PC-9 (cell line): Measurements from ENCODE around the gene TIRAP. TPM values are rescaled to one million over a fixed set of nuclear protein-coding genes. Genes with fewer than 3 reads are reported as not detected.

Experiments
- BruUV-seq: library from RNA; stranded (reverse); fragments of 400-500 nt; replicated peaks from 2 replicates; lab custom pipeline; 2021; lab: Mats Ljungman, UMichigan
- CTCF ChIA-PET: fragments of 300-600 bp; sonication (Branson Sonifier 250); formaldehyde crosslinking; loops from one replicate; lab custom pipeline; 2022; ENCODE audit warnings: antibody characterized with exemption; lab: Charles Lee
- POLR2A ChIA-PET: fragments of 300-600 bp; sonication (Branson Sonifier 250); formaldehyde crosslinking; loops from one replicate; lab custom pipeline; 2022; ENCODE audit warnings: antibody characterized with exemption; ENCODE audit not compliant: unreplicated experiment; lab: Charles Lee
- DNase-seq, 2 experiments: peaks; one replicate each; pipeline versions ENCODE4 v3.0.0 to v3.0.0-alpha.2; 2015 to 2022; ENCODE audit warnings: mixed read lengths in 1 of 2
- H2AFZ ChIP-seq: fragments of 200-600 bp; sonication (generic); 2 replicates; pipeline ENCODE4 v1.8.1; 2017; ENCODE audit warnings: antibody characterized with exemption
- H3F3A ChIP-seq: fragments of 200-600 bp; sonication (generic); 2 replicates; pipeline ENCODE4 v1.8.1; 2017; ENCODE audit warnings: antibody characterized with exemption, mild to moderate bottlenecking, low read depth; ENCODE audit not compliant: insufficient read depth
- H3K27ac ChIP-seq: fragments of 200-600 bp; sonication (generic); 2 replicates; pipeline ENCODE4 v1.6.1; 2016; ENCODE audit warnings: mixed run types
- H3K27me3 ChIP-seq: fragments of 200-600 bp; sonication (generic); 2 replicates; pipeline ENCODE4 v1.6.1; 2016; ENCODE audit warnings: low read depth, mixed run types; ENCODE audit not compliant: insufficient read depth
- H3K36me3 ChIP-seq: fragments of 200-600 bp; sonication (generic); 2 replicates; pipeline ENCODE4 v1.6.1; 2016; ENCODE audit warnings: low read depth, mixed run types
- H3K4me1 ChIP-seq: fragments of 200-600 bp; sonication (generic); replicated peaks from 2 replicates; pipeline ENCODE4 v1.6.1; 2016; ENCODE audit warnings: mixed run types; ENCODE audit not compliant: insufficient read depth
- H3K4me2 ChIP-seq: fragments of 200-600 bp; sonication (generic); 2 replicates; pipeline ENCODE4 v1.6.1; 2017; ENCODE audit warnings: mixed run types
- H3K4me3 ChIP-seq: fragments of 200-600 bp; sonication (generic); 2 replicates; pipeline ENCODE4 v1.6.1; 2016; ENCODE audit warnings: mixed run types
- H3K79me2 ChIP-seq: fragments of 200-600 bp; sonication (generic); 2 replicates; pipeline ENCODE4 v1.6.1; 2017; ENCODE audit warnings: low read depth, mixed run types
- H3K9me2 ChIP-seq: fragments of 200-600 bp; sonication (generic); 2 replicates; pipeline ENCODE4 v1.8.1; 2017; ENCODE audit warnings: mild to moderate bottlenecking; ENCODE audit not compliant: insufficient read depth
- H3K9me3 ChIP-seq: fragments of 200-600 bp; sonication (generic); 2 replicates; pipeline ENCODE4 v1.8.1; 2016; ENCODE audit warnings: low read depth; ENCODE audit not compliant: insufficient read depth
- H4K20me1 ChIP-seq: fragments of 200-600 bp; sonication (generic); 2 replicates; pipeline ENCODE4 v1.8.1; 2017; ENCODE audit not compliant: insufficient read depth
- EZH2 ChIP-seq: fragments of 200-600 bp; sonication (generic); IDR thresholded peaks from 2 replicates; pipeline ENCODE4 v1.8.0; 2017; ENCODE audit warnings: antibody characterized with exemption, low read depth
- intact Hi-C: fragments of 100-400 bp; cut with micrococcal nuclease; formaldehyde crosslinking; loops from one replicate; pipeline ENCODE4 v1.10.0; 2022; ENCODE audit not compliant: unreplicated experiment
- total RNA-seq: library from RNA; stranded (reverse); gene quantifications from 2 replicates; pipeline ENCODE4 v1.2.3, GENCODE V29; 2021
- TF ChIP-seq, protein P1 (sequence below): fragments of 200-600 bp; sonication (generic); conservative IDR thresholded peaks from 2 replicates; pipeline ENCODE4 v1.6.1; 2017; ENCODE audit warnings: mixed run types, antibody characterized with exemption, mild to moderate bottlenecking, moderate library complexity

TIRAP gene
- total RNA-seq, 1 experiment from 2014 or later: 12.7 TPM

DNA sequence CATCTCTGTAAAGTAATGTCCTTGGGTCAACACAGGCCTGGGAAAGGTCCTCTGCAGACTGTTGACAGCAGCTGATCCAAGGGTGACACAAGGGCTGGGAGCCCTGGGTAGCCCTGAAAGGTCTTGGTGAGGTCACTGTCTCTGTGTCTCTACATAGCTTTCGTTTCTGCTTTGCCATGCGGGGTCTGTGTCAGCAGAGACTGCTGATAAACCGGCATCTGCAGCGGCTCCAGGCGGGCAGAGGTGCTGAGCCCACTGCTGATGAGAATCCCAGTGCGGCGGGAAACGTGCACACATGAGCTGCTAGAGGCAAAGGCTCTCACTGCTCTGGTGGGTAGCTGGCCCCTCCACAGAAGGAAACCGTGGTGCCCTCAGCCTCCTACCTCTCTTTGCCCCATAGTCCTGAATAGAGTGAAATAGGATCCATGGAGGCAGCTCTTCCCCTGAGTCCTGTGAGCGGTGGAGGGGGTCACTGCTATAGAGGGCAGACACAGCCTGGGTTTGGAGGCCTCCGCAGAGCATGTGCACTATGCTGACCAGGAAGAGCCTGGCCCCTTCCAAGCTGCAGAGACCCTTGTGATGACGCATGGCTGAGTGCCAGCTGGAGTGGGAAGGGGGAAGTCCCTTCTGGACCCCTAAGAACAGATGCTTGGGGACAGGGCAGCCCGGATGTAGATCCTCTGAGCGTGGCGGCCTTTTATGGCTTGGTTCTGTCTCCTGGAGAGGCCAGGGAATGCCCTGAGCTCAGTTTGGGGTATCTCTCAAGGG, 54.8 kb downstream of the TIRAP start:
- BruUV-seq: no TSS peak
- Histone ChIP-seq H3F3A (peaks cover 23% of the 10 kb centered on the region), H4K20me1 (no peaks in the 10 kb centered on the region), H3K27ac (no peak overlapping the region), H2AFZ (no peak overlapping the region), H3K9me2 (no peaks in the 10 kb centered on the region), H3K9me3 (no peaks in the 10 kb centered on the region), H3K4me1 (peaks cover 53% of the 10 kb centered on the region), H3K4me2 (no peak overlapping the region), H3K36me3 (0 out of 2 replicates have a peak, but pooled peaks cover 8% of the 10 kb centered on the region), H3K79me2 (peaks cover 10% of the 10 kb centered on the region), H3K27me3 (no peaks in the 10 kb centered on the region), H3K4me3 (no peak overlapping the region)
- ChIA-PET CTCF (interaction anchor here (0.8 to 1.1 kb wide), 2 partner anchors 16 to 143 kb away, joined by 3 read pairs; no protein-coding TSS in a partner anchor), POLR2A (no interaction called here)
- no peak for TF ChIP-seq EZH2
- TF ChIP-seq, protein P1, sequence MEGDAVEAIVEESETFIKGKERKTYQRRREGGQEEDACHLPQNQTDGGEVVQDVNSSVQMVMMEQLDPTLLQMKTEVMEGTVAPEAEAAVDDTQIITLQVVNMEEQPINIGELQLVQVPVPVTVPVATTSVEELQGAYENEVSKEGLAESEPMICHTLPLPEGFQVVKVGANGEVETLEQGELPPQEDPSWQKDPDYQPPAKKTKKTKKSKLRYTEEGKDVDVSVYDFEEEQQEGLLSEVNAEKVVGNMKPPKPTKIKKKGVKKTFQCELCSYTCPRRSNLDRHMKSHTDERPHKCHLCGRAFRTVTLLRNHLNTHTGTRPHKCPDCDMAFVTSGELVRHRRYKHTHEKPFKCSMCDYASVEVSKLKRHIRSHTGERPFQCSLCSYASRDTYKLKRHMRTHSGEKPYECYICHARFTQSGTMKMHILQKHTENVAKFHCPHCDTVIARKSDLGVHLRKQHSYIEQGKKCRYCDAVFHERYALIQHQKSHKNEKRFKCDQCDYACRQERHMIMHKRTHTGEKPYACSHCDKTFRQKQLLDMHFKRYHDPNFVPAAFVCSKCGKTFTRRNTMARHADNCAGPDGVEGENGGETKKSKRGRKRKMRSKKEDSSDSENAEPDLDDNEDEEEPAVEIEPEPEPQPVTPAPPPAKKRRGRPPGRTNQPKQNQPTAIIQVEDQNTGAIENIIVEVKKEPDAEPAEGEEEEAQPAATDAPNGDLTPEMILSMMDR: no peak
- intact Hi-C loops: no loop called here
- DNase-seq: peak in 1 of 2 experiments; percentile 27

DNA sequence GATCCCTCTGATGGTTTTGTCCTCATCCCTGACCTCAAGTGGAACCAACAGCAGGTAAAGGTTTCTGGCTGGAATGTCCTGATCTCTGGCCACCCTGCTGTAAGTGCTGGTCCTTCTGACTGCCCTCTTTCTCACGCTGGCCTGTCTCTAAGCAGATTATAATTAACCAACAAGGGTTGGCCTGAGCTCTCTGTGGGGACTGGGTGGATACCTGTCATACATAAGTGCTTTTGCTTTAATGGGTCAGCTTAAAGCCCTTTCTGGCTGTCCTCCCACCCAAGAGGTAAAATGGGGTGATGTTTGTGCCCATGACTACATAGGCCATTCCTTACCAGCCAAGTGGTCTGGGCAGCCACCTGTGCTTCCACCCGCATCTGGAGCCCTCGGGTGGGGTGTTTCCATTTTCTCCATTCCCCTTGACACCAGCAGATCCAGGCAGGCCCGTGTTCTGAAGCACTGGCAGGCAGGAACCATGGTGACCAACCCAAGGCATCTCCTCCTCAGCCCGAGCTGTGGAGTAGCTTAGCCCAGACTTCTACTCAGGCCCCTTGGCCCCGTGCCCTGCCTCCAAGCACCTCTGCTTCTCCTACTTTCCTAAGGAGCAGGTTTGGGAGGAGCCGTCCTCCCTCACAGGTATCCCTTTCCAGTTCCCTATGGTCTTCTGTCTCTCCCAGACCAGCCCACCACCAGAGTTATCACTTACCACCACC, 55.6 kb downstream of the TIRAP start:
- TF ChIP-seq, protein P1: no peak
- no peak for TF ChIP-seq EZH2
- H3K9me3 ChIP-seq: no peaks in the 10 kb centered on the region
- no peaks in the 10 kb centered on the region for H4K20me1 ChIP-seq
- CTCF ChIA-PET: interaction anchor here (1.1 kb wide), 1 partner anchor 15 kb away, joined by 3 read pairs; no protein-coding TSS in a partner anchor
- H3F3A ChIP-seq: peaks cover 29% of the 10 kb centered on the region
- BruUV-seq: no TSS peak
- peak in 1 of 2 experiments; percentile 15 for DNase-seq
- 0 out of 2 replicates have a peak overlapping the region, but pooled peaks have one; percentile 56 for H3K4me2 ChIP-seq
- H2AFZ ChIP-seq: no peak overlapping the region
- H3K9me2 ChIP-seq: no peaks in the 10 kb centered on the region
- no peaks in the 10 kb centered on the region for H3K27me3 ChIP-seq
- POLR2A ChIA-PET: interaction anchor here (0.5 kb wide), 1 partner anchor 15 kb away, joined by 4 read pairs; no protein-coding TSS in a partner anchor
- no peak overlapping the region for H3K4me3 ChIP-seq
- peaks cover 59% of the 10 kb centered on the region for H3K4me1 ChIP-seq
- intact Hi-C loops: no loop called here
- H3K79me2 ChIP-seq: peaks cover 15% of the 10 kb centered on the region
- peak overlapping the region; percentile 77; the same call in 1 of the 2 replicates for H3K27ac ChIP-seq
- H3K36me3 ChIP-seq: 0 out of 2 replicates have a peak, but pooled peaks cover 8% of the 10 kb centered on the region
